ENCODE data around the gene ZNF316.

DNA sequence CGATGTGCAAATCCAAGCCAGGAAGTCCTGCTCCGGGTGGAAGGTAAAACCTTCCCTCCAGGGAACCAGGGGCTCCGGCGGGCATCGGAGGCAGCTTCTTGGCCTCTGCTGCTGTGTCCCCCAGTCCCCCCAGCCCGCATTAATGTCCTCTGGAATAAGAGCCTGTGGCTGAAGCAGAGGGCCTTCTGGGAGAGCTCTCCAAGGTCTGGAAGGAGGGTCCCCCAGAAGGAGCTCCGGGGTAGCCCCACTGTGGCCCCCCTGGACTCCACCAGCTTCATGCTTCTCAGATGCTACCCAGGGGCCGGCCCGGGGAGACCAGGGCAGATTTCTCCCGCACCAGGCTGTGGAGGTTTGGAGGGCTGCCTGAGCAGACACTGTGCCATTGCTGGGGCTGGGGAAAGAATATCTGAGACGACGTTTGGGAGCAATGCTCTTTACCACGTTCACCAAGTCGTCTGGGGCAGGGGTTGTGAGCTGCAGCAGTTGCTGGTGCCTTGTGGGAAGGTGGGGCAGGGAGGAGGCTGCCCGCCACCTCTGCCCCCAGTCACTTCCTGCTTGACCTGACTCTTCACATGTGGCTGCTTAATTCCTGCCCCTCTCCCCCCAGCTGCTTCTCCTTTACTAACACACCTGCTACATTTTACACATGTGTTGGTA lies 13.4 kb upstream of the ZNF316 start:
- TF ChIP-seq, protein P1, sequence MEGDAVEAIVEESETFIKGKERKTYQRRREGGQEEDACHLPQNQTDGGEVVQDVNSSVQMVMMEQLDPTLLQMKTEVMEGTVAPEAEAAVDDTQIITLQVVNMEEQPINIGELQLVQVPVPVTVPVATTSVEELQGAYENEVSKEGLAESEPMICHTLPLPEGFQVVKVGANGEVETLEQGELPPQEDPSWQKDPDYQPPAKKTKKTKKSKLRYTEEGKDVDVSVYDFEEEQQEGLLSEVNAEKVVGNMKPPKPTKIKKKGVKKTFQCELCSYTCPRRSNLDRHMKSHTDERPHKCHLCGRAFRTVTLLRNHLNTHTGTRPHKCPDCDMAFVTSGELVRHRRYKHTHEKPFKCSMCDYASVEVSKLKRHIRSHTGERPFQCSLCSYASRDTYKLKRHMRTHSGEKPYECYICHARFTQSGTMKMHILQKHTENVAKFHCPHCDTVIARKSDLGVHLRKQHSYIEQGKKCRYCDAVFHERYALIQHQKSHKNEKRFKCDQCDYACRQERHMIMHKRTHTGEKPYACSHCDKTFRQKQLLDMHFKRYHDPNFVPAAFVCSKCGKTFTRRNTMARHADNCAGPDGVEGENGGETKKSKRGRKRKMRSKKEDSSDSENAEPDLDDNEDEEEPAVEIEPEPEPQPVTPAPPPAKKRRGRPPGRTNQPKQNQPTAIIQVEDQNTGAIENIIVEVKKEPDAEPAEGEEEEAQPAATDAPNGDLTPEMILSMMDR (conservative IDR thresholded peaks at IDR 0.05 in 1 of 2, IDR thresholded peaks at IDR 0.05 in 1 of 2; ENCODE audit: low read depth in 1 of 2, low read length in 2 of 2): no peak
- TF ChIP-seq EZH2 (IDR thresholded peaks at IDR 0.05; ENCODE audit: low read length, missing control alignments): no peak

Measured in fibroblast of lung (primary cell).